Measurements from ENCODE around the gene SFXN3.
A peak's percentile ranks its signal among the peaks of the same experiment; 100 is the strongest.

The SFXN3 gene

DNA sequence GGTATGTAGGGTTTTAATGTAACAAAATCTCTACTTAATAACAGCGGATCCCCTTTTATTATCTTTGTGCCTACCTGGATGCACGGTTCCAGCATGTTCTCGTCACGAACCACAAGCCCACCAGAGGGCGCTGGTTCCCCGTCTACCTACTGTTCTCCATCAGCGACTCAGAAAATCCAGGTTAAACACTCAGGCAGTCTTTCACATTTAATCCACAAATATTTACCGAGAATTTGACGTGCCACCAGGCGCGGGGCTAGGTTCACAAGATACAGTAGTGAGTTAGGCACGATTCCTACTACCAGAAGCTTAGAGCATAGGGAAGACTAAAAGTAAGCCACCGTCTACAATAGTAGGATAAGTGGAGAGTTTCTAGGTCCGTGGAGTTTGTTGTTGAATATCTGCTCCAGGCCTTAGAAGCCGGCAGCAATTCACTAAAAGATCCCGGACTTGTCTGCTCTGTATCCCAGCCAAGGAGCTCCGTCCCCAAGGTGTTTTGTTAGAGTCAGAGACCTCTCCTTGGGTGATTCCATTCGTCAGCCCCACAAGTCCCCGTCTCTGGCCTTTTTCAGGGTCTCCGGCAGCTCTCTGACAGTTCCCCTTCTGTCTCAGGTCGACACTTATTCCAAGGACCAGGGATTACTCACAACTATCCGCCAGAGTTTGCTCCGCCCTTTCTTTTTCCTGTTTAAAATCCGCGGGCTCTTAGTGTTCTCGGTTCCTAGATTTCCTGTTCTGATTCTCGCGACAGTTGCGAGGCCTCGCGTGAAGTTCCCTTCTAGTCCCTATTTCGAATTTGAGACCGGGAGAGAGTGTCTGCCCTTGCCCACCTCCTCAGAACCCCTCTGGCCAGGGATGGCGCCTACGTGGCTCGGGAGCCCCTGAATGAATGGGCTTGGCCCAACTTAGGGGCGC, 29.3 kb downstream of the SFXN3 start:
- peak; percentile 97 for DNase-seq (ENCODE audit: low spot score)

DNA sequence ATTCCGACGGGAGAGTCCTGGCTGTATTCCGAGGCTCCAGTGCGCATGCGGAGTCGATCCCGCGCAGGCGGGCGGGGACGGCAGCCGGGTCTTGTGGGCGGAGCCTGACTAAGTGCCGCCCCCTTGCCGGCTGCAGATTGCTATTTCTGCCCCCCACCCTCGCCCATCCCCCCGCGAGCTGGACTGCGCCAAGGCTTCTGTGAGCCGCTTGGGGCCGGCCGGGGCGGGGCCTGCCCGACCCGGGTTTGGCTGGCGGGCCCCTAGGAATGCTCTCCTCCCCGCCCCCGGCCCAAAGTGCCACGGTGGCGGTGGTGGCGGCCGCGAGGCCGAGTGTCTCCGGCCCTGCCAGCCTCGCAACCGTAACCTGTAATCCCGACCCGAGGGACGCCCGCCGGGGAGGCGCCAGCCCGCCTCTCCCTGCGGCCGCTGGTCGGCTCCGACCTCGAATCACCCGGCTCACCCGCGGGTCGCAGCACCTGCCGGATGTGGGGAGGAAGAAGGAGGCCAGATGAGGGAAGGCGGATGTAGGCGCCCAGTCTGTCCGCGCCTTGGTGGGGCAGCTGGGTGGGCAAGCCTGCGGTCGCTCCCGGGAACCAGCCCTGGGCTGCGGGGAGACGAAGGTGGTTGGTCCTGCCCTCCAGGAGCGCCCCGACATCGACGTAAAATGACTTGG, 30.1 kb downstream of the SFXN3 start:
- DNase-seq (ENCODE audit: low spot score): peak; percentile 92

DNA sequence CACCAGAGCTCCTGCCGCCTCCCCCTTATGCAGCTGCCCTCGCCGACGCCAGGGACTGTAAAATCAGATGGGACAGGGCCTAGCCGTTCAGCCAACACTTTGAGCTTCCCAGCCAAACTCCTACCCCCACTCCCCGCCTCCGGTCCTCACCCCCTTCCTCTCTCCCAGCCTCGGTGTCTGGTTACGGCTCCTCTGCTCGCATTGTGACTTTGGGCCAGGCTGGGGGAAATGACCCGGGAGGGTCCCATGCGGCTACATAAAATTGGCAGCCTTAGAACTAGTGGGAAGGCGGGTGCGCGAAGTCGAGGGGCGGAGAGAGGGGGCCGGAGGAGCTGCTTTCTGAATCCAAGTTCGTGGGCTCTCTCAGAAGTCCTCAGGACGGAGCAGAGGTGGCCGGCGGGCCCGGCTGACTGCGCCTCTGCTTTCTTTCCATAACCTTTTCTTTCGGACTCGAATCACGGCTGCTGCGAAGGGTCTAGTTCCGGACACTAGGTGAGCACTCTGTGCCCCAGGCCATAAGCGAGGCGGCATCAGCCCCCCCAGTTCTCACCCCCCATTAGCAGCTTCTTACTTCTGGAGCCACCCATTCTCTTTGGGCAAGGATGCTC, 30.7 kb downstream of the SFXN3 start, which contains the start of gene KAZALD1:
Gene KAZALD1 (plus strand): TSS at position 366 of the 608 bp plus-strand sequence. CDS start 604 bp downstream, outside the sequence.
- no peak for DNase-seq (ENCODE audit: low spot score)

DNA sequence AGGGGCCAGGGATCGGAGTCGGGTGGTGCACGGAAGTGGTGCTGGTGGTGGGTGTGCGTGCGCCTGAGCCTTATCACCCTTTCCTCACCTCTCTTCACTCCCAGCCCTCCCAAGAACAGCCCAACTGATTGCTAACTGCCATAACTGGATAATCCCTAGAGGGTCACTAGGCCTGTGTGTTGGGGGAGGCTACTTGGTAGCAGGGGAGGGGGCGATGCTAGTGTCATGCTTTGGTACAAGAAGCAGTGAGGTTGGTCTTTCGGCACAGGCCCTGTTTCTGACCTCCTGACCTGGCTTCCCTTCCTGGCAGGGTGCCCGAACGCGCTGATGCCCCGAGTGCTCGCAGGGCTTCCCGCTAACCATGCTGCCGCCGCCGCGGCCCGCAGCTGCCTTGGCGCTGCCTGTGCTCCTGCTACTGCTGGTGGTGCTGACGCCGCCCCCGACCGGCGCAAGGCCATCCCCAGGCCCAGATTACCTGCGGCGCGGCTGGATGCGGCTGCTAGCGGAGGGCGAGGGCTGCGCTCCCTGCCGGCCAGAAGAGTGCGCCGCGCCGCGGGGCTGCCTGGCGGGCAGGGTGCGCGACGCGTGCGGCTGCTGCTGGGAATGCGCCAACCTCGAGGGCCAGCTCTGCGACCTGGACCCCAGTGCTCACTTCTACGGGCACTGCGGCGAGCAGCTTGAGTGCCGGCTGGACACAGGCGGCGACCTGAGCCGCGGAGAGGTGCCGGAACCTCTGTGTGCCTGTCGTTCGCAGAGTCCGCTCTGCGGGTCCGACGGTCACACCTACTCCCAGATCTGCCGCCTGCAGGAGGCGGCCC, 31.4 kb downstream of the SFXN3 start:
- peak; percentile 42 for DNase-seq (ENCODE audit: low spot score)

DNA sequence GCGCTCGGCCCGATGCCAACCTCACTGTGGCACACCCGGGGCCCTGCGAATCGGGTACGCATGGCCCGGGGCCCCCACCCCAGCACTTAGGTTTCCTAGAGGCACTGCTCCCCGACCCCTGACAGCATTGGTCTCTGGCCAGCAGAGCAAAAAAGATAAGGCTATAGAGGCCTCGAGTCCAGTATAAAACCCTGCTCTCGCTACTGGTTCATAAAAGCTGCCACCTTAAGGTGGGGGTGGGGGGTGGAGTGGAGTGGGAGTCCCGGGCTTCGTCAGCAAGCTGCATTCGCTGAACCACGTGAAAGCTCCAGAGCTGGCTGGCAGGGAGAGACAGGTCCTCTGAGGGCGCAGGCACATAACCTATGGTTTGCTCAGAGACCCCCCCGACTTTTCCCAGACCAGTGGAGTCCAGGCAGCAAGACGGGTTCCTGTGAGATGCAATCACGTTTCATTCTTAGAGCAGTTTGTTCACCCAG, 32.1 kb downstream of the SFXN3 start:
- DNase-seq (ENCODE audit: low spot score): no peak

DNA sequence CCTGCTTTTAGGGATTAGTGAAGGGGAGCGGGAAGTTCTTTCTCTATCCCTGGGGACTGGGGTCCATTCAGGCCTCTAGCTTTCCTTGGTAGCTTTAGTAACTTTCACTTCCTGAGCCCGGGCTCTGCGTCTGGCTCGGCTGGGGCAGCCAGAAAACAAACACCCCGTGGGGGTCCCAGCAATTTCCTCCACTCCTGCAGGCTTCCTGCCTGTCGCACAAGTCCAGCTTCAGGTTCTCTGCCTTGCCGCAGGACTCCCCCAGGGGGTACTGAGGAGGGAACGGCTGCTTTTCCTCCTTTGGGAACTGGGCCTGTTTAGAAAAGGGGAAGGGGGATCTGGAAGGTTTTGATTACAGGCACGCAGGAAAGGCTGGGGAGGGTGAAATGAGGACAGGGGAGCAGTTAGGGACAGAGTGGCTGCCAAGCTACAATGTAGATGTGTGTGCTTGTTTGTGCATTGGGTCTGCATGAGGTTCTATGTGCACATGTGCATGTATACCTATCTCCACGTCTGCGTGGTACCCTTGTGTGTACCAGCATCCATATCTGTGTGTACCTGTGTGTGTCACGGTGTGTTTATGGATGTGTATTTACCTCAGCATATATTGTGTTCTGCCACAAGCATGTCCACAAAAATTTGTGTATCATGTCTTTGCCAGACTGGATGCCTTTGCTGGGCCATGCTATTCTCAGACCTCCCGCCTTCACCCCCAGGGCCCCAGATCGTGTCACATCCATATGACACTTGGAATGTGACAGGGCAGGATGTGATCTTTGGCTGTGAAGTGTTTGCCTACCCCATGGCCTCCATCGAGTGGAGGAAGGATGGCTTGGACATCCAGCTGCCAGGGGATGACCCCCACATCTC, 32.7 kb downstream of the SFXN3 start:
- no peak for DNase-seq (ENCODE audit: low spot score)

DNA sequence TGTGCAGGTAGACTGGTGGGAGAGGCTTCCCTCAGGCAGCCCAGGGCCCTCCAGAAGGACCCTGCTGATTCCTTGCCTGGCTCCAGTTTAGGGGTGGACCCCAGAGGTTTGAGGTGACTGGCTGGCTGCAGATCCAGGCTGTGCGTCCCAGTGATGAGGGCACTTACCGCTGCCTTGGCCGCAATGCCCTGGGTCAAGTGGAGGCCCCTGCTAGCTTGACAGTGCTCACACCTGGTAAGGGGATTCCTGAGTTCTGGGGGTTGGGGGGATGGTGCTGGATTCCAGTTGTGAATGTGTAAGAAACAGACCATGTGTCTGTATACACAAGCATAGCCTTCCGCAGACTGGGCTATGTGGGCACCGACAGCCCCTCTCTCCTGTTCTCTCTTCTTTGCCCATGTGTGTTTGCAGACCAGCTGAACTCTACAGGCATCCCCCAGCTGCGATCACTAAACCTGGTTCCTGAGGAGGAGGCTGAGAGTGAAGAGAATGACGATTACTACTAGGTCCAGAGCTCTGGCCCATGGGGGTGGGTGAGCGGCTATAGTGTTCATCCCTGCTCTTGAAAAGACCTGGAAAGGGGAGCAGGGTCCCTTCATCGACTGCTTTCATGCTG, 33.5 kb downstream of the SFXN3 start:
- no peak for DNase-seq (ENCODE audit: low spot score)

DNA sequence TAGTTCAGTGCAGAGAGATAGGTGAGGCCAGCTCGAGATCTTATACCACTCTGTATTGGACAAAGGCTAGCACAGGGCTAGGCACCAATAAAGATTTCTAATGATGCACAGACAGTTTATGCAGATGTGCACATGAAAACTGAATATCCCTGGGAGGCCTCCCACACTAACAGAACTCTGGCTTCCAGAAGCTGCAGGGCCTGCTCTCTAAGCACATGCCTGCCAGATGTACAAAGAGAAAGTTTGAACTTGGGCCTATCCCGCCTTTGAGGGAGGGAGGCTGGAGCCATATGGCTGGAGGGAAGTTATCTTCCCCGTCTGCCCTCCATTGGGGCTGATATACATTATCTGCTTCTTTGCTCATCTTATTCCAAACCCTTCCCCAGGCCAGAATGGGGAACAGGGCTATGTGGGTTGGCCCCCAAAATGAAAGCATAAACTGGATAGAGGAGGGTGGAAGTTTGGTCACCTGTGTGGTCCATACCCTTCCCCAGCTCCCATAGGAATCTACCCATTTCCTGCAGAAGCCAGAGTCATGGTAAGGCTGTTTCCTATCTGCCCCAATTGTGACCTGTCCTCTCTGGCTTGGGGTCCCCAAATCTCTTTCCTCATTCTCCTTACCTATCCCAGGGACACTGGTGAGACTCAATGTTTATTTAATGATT, 34.6 kb downstream of the SFXN3 start:
- no peak for DNase-seq (ENCODE audit: low spot score)

DNA sequence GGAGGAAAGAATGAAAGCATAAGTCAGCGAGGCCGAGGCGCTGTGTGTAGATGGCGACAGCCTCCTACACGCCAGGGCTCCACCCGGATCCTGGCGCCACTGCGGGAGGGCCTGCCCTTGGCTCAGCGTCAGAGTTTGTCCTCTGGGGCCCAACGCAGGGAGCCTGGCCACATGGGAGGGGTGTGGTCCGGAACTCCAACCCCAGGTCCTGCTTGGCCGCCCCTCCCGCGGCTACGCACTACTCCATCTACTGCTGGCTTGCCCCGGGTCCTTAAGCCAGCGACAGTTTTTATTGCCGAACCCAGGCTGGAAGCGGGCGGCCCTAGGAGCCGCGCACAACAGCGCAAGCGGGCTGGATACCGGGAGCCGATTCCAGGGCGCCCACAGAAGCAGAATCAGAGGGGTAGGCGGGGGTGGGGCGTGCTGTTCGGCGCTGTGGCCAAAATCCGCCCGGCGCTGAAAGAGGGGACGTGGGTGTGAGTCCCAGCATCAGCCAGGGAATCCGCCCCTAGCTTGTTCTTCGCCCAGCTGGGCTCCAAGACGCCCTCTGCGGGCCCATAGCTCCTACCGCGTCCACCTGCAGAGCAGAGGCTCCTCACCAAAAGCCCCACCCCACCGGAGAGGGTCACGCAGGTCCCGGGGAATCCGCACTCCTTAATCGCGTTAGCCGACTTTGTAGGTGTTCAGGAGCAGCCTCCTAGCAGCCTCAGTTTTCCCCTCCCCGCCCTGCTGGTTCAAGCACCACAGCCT, 35.3 kb downstream of the SFXN3 start:
- DNase-seq (ENCODE audit: low spot score): peak; percentile 46

DNA sequence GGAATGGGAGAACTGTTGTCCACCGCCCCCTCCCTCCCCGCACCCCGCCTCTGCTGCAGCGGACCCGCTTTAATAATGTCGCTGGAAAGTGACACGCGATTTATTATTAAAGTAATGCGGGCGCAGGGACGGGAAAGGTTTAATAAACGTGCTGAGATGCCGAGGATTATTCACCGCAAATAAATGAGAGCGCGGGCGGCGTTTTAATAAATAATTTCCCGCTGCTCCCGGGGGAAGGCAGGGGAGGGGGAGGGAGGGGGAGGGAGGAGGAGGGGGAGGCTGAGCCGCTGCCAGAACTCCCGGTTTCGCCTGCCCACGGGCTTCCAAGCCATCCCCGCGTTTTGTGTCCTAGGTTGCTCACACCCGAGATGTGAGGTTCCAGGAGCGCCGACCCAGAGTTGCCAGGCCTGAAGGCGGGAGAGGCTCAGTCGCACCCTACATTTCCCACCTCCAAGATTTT, 35.9 kb downstream of the SFXN3 start:
- DNase-seq (ENCODE audit: low spot score): peak; percentile 10

DNA sequence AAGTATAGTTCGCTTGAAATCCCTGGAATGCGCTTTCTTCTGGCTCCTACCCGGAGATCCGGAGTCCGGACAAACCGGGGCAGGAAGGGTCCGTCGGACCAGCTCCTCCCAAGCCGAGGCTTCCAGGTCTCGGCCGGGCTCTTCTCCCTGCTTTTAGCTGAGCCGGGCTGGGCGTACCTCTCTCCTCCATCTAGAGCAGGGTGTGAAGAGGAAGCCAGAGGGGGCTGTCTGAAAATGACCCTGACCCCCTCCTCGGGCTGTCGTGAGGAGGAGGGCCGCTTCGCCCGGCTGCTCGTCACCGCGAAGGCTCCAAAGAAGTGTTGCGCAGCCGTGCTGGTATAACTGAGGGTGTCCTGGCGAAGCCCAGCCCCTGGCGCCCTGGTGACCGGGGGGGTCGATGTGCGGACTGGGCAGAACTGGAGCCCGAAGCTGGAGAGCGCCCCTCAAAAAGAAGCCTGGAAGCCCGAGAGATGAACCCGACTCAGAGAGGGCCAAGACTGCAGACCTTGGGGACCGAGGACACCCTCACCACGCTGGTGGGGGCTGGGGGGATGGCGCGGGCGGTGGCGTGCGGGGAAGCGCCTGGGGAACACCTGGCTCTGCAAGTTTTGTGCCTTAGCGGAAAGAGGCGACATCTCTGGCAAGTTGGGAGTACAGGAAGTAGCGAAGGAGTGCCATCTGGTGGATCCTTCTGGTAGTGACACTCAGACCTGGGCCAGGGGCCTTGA, 36.5 kb downstream of the SFXN3 start:
- DNase-seq (ENCODE audit: low spot score): peak; percentile 83

DNA sequence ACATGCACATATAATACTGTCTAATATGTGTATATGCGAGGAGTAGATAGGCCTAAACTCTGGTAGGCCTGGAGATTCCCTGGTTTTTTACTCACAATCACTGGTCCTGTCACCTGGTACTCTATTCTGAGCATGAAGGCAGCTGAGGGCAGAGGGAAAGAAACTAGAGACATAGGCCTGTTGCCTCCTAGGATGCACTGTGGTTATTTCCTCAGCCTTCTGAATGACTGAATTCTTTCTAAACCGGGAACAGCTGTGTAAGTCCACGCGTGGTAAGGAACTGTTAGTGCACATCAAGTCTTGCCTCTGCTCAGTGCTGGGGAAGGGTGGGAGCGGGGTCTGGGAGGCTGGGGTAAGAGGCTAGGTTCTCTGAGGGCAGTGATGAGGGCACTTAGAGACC, 38.4 kb downstream of the SFXN3 start:
- no peak for DNase-seq (ENCODE audit: low spot score)

DNA sequence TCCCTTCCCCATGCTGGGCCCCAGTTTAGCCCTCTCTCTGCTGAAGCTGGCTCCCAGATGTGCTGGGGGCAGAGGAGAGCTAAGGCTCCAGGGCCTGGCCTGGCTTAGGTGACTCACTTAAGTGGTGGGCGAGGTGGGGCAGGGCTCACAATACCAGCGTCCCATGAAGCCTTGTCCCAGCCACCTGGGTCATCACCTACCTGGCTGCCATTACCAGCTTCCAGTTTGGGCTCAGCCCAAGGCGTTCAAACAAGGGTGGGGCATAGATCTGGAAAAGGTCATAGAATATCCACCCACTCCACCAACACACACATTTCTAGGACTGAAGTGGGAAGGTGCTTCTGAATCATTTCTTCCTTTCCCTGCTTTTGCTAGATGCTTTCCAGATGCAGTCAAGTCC, 39.1 kb downstream of the SFXN3 start:
- no peak for DNase-seq (ENCODE audit: low spot score)

DNA sequence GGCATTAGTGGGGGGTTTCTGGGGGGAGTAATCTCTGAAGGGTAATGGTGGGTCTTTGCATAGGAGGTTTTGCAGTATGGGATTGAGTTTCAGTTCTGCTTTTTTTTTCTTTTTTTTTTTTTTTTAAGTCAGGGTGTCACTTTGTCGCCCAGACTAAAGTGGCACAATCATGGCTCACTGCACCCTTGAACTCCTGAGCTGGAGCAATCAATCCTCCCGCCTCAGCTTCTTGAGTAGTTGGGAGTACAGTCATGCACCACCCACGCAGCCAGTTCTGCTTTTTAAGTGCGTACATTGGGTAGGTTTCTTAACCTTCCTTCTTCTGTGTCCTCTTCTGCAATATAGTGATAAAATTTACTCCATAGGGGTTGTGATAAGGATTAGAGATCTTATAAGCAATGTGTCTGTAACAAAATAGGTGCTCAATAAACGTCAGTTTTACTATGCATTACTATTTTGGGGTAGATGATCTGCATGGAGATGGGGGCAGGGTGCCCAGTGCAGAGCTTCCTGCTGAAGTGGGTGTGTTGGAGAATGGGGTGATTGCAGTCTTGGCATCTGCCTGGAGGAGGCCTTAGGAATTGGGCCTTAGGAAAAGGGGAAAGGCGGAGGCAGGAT, 40.3 kb downstream of the SFXN3 start:
- DNase-seq (ENCODE audit: low spot score): no peak

DNA sequence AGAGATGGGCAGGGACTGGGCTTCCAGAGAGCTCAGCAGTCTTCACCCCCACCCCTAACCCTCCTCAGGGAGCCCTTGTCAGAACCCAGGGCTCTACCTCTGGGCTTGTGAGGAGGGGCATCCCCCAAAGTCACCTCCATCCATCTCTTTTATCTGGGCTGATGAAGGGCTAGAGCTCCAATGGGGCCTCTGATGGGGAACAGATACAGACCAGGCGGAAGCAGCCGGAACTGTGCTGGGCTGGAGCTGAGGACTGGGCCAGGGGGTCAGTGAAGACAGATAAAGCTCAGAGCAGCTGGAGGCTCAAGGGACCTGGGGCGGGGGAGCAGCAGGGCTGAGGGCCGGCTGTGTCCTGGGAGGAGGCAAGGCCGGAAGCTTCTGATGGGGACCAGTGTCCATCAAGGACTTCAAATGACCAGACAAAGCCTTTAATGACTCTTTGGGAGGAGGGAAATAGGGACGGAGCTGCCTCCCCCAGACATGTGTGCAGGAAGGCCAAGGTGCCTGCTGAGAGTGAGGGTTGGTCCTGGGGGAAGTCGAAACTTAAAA, 40.9 kb downstream of the SFXN3 start:
- DNase-seq (ENCODE audit: low spot score): no peak

DNA sequence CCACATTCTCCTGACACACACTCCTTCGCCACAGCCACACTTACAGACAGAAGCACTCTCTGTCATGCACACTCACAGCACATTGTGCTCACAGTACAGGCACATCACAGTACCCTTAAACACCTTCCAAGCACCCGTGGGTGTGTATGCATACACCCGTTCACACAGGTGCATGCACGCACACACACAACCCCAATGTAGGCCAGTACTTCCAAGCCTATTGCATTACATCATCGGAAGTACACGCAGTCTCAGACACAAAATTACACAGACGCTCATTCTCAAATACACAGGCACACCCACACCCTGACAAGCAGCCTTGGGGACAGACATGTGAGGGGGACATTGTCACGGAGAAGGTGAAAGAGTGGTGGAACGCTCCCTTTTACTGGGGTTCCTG, 41.9 kb downstream of the SFXN3 start:
- DNase-seq (ENCODE audit: low spot score): no peak

DNA sequence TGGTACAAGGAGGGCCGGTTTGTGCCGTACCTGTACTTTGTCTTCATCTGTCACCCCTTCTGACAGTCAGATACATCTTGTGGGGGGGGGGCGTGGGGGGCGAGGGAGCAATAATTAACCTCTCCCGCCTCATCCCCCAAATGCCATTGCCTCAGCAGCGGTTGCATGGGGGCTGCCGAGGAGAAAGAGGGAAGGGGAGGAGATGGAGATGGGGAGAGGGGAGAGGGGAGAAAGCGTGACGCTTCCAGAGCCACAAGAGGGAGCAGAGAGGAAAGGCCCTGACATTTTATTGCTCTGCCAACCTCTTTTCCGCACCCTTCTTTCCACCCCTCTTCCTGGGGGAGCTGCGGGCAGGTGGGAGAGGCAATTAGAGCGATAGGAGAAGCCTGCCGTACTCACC, 42.6 kb downstream of the SFXN3 start:
- DNase-seq (ENCODE audit: low spot score): no peak

DNA sequence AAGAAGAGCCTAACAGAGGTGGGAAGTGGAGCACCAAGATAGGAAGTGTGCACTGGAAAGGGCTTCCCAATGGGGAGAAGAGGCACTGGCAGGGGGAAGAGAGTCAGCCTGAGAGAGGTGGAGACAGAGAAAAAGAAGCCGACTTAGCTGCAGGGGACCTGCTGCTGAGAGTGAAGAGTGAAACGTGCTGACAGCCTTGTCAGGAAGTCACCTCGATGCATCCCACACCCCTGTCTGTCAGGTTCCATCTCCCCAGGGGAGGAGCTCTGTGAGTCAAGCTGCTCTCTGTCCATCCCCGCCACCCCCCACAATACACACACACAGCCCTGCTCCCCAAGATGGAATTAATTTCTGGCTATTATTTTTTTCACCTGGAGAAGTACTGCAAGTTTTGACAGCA, 44.7 kb downstream of the SFXN3 start:
- DNase-seq (ENCODE audit: low spot score): no peak
